IPS-NIHi7 (cell line): ENCODE data around the gene MBP.

ENCODE experiments used
- DNase-seq: peaks from one replicate; pipeline ENCODE4 v3.0.0; 2012; ENCODE audit warnings: mixed read lengths; ENCODE audit errors: extremely low spot score

Gene MBP

GRCh38 chr18:77065221-77065981 lies 67.2 kb downstream of the MBP start:
- DNase-seq: no peak

- DNase-seq: no peak
Measured at GRCh38 chr18:77063260-77063659, 69.3 kb downstream of the MBP start.

DNA sequence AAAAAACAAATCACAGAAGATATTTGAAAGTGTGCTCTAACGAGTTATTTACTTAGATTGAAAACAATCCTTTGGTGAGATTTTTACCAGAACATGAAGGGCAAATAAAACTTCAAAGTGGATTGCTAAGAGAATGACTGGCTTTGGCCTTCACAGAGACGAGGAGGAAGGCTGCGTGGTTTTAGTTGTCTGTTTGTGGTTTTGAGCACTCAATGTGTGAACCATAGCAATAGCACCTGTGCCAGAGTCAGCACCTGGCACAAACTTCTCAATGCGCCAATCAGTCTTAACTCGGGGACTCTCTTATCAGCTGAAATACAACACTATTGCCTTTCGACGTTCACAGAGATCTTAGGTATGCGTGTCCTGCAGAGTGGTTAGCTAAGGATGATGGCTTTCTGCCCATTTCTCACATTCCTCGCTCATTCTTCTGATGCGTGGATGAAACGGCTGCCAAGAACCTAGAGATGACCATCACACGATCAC lies 70.0 kb downstream of the MBP start:
- no peak for DNase-seq

DNA sequence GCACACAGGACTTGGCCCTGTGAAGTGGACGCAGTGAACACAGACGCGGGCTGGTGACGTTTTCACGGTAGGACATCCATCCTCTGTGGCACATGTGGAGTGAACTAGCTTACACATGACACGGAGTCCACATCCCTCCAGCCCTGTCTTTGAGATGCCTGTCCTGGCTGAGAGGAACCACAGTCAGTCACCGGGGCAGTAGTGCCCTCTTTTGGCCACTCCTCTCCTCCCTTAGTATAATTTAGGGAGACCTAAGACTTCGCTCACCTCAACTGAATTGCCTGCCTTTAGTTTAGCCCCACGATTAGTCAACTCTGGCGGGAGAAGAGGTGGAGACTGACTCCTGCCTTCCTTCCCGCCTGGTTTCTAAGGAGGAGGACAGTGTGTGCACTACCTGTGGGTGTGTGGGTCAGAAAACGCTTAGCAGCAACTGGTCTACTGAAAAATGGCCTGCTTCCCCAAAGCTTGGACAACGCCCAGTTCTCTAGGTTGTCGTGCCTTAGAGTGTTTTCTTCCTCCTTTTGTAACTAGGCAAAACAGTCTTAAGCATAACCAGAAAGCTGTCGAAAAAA lies 70.6 kb downstream of the MBP start:
- peak; percentile 51 for DNase-seq

DNA sequence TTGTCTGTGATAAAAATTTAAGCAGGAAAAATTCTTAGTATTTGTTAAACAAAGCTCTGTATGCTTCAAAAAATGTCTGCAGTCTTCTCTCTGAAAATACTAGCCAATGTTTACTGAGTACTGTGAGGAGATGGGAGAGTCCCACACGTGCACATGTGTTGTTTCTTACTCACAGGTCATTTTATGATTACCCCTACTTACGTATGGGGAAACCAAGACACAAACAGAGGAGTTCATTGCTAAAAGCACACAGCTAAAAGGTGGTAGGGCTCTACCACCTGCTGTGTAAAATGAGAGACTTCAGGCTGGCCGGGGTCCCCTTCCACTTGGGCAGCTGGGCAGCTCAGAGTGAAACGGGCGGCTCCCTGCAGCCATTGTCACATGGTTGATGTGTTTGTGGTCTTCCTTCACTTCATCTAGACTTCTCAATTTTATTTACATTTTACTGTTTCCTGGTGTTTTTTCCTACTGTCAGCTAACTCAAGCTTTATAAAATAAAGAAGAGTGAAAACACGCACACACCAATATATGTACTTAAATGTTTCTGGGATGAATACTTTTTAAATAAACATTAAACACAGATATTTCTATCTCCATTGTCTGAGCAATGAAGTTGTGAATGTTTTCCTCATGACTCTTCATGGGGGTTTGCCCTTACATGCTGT lies 71.2 kb downstream of the MBP start:
- no peak for DNase-seq

- DNase-seq: no peak
Measured at GRCh38 chr18:77060151-77060550, 72.4 kb downstream of the MBP start.

- DNase-seq: peak; percentile 54
Measured at GRCh38 chr18:77059294-77059916, 73.2 kb downstream of the MBP start.

- DNase-seq: no peak
Measured at GRCh38 chr18:77058290-77058835, 74.2 kb downstream of the MBP start.

DNA sequence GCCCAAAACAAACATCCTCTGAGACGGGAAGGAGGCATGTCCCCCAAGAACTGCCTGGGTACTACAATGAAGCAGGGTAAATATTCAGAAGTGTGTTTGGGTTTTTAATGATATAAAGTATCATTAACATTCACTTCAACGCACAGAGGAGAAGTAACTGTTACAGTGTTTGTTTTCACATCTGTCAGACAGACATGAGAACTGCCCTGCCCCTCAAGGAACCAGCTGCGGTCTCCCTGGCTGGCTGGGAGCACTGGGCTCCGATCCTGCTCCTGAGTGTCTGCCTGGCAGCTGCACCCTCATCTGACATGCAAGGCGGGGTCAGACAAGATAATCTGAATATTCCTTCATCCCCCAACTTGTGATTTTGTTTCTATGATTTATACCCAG lies 75.6 kb downstream of the MBP start:
- DNase-seq: no peak

DNA sequence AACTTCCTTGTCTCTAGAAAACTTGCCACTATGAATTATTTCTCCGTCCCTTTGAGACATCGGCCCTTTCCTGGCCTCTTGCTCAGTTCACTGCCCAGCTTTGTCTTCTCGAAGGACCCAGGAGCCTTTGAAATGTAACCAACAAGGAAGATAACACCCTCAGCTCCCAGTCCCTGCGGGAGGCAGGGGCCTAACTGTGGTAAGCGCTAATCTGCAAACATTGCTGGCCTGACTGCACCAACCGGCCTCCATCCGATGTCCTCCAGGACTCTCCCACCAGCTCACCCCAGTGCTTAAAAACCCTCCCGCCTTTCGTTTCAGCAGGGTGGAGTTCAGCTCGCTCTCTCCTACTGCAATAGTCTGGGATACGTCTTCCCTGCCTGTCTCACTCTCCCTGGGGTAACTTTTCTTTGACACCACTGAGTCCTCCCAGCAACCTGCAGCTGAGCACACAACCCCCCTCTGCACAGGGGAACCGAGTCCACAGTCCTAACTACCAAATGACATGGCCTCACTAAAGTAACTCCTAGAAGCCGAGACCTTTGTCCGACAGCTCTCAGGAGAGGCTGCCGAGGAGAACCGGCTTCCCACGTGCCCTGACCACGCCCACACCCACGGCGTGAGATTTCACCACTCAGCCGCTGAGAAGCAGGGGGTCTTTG lies 76.1 kb downstream of the MBP start:
- DNase-seq: peak; percentile 62

DNA sequence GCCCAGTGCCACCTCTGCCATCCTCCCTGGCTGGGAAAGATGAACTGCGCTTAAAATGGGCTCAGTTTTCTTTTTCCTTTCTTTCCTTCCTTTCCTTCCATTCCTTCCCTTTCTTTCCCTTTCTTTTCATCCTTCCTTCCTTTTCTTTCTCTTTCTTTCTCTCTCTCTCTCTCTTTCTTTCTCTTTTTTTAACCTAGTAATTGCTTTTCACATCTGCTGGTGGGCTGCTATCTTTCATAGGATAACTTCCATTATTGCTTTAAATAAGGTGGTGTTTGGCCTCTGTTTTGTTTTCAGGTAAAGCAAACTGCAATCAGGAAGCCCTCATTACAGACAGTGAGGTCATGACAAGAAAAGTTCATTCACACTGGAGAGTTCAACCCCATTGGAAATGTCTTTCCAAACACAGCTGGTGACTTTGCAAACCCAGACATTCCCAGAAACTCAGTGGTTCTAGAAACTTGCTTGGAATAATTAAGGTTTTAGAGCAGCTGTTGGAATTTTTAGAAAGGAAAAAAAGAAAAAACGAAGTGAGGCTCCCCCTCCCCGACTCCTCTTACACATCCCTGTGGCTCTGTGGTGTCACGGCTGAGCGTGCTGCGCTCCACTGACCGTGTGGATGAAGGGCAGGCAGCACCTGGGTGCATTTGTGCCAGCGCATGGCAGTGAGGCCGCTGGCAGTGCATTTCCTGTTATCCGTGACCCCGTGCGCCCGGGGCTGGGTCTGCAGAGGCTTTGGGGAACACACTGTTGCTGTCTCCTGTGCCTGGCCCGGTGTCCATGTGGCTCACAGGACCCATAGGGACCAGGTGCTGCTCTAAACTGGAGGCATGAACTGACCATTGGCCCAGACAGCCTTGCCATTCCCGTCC lies 76.9 kb downstream of the MBP start:
- no peak for DNase-seq

GRCh38 chr18:77054606-77055428 lies 77.8 kb downstream of the MBP start:
- DNase-seq: peak; percentile 86

GRCh38 chr18:77054288-77054605 lies 78.3 kb downstream of the MBP start:
- no peak for DNase-seq

GRCh38 chr18:77053616-77054287 lies 78.8 kb downstream of the MBP start:
- no peak for DNase-seq

GRCh38 chr18:77052983-77053309 lies 79.6 kb downstream of the MBP start:
- no peak for DNase-seq

DNA sequence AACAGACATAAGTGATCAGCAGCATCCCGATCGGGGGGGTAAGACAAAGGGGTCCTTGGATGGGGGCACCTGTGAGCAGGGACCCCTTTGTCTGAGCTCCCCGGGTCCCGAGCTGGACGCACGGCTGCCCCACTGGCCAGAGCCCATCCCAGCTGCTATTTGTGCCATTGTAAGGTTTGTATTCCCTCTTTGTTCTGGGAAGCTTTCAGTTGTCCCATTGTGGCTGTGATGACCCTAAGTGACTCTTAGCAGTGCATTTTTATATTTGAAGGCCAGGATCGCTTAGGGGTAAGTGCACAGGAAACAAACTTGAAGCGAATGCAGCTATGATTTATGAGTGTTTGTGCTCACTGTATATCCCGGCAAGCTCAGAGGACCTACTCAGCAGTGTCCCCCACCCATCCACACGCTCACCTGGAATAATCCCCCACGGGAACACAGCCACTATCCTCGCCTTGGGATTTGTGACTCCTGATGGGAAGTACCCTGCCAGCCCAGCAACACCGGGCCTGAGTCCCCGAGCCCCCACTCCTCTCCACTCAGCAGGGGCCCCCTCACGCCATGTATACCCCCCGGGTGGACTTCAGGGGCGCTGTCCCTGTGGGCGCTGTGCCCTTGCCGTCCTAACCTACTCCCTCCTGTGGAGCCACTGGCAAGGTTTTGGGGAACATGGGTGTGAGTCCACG lies 80.1 kb downstream of the MBP start:
- DNase-seq: no peak

DNA sequence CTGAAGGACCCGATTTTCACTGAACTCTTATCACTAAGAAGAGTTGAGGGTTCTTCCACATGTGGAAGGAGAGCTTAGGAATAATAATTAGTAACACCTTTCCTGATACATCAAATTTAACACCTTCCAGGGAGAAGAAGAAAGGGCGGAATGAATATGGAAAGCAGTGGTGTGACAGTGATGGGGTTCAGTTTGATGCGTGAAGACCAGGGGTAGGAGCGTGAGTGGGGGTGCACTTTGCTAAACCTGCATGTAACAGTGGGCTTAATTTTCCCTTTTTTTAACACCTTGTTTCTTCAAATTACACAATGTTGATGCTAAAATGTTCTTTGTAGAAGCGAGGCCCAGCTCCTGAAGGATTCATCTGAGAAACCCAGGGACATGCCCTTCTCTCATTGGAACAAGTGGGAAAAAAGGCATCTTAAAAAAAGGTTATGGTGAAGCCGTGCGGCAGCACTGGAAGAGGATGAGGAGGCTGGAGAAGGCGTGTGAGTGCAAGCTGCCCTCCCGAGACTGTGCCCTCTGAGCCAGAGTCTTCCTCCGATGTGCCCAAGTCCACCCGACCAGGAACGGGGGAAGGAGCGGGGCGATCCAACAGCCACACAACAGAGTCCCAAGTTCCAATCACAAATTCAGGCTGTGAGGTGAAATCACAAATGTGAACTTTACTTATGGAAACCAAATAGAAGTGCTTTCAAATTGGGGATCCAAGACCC lies 80.8 kb downstream of the MBP start:
- DNase-seq: no peak

GRCh38 chr18:77049938-77050337 lies 82.6 kb downstream of the MBP start:
- DNase-seq: no peak
